ENCODE results near the gene GDF9. TPM values are rescaled to one million over a fixed set of nuclear protein-coding genes. Genes with fewer than 3 reads are reported as not detected.

The GDF9 gene
- total RNA-seq, 1 experiment from 2014 or later: 0.24 TPM

GRCh38 chr5:132859889-132860437 is 6.3 kb downstream of the GDF9 start:
- Histone ChIP-seq H3K4ac (ENCODE audit: low read depth, low read length) (no peak overlapping the region), H2AK5ac (ENCODE audit: insufficient read length, low read length) (no peak overlapping the region), H4K20me1 (ENCODE audit: control insufficient read depth, insufficient read depth, insufficient read length) (no peaks in the 10 kb centered on the region), H3K9ac (ENCODE audit: extremely low read depth, insufficient read length, low read length) (no peak overlapping the region), H3K79me2 (ENCODE audit: insufficient read depth, low read length) (no peaks in the 10 kb centered on the region), H3K79me1 (ENCODE audit: insufficient read depth, low read depth, low read length, poor library complexity, severe bottlenecking) (no peaks in the 10 kb centered on the region), H3K56ac (ENCODE audit: insufficient read length, low read depth, low read length) (no peak overlapping the region), H3K9me3 (ENCODE audit: control insufficient read depth, low read depth, low read length) (no peaks in the 10 kb centered on the region), H2BK120ac (ENCODE audit: low read depth, low read length, poor library complexity, severe bottlenecking) (no peak overlapping the region), H3K27ac (ENCODE audit: insufficient read length, low read depth, low read length) (no peak overlapping the region), H3K4me1 (ENCODE audit: insufficient read depth, low read length) (no peaks in the 10 kb centered on the region), H3K23ac (ENCODE audit: insufficient read length, low read depth, low read length) (no peak overlapping the region), H3K4me2 (ENCODE audit: insufficient read depth, insufficient read length, low read length) (no peak overlapping the region), H2BK15ac (ENCODE audit: low read depth, low read length) (no peak overlapping the region), H3K27me3 (ENCODE audit: insufficient read depth, low read length) (no peaks in the 10 kb centered on the region), H3K23me2 (ENCODE audit: insufficient read length, low read depth, low read length, poor library complexity, severe bottlenecking) (no peaks in the 10 kb centered on the region), H2AFZ (ENCODE audit: low read length) (no peak overlapping the region), H4K8ac (replicated peaks; ENCODE audit: insufficient read length, low read depth, low read length) (no peak overlapping the region), H3T11ph (ENCODE audit: low read length) (no peak overlapping the region), H2BK5ac (ENCODE audit: insufficient read length, low read length) (no peak overlapping the region), H3K18ac (ENCODE audit: insufficient read length, low read depth, low read length) (no peak overlapping the region), H2BK20ac (ENCODE audit: low read depth, low read length, poor library complexity, severe bottlenecking) (no peak overlapping the region), H3K14ac (ENCODE audit: insufficient read depth, low read length) (no peak overlapping the region), H4K91ac (ENCODE audit: insufficient read length, low read depth, low read length) (no peak overlapping the region), H2BK12ac (ENCODE audit: insufficient read length, low read depth, low read length) (no peak overlapping the region), H4K5ac (ENCODE audit: insufficient read length, low read depth, low read length) (no peak overlapping the region)
- no CpG with 5 or more reads among the region's 2 CpGs for WGBS (ENCODE audit: extremely low coverage, insufficient read length, low lambda C conversion rate)
- Mint-ChIP-seq H3K27ac (no peak overlapping the region), H3K27me3 (ENCODE audit: low read depth) (peaks cover 2% of the 10 kb centered on the region), H3K9me3 (no peaks in the 10 kb centered on the region), H3K4me1 (peaks cover 11 to 13% of the 10 kb centered on the region in 2 experiments), H3K4me3 (no peak overlapping the region), H3K36me3 (ENCODE audit: insufficient read depth in 1 of 3, low read depth in 3 of 3) (no peaks in the 10 kb centered on the region)
- DNase-seq: no peak
- no peak for TF ChIP-seq CTCF (conservative IDR thresholded peaks at IDR 0.05)
